MCF 10A (cell line): ENCODE measurements around the gene HS6ST3. TPM values are rescaled to one million over a fixed set of nuclear protein-coding genes. Genes with fewer than 3 reads are reported as not detected.
A peak's percentile ranks its signal among the peaks of the same experiment; 100 is the strongest.

Experiments
- BruUV-seq: library from RNA; stranded (reverse); fragments of 400-500 nt; replicated peaks from 2 replicates; lab custom pipeline; 2021; lab: Mats Ljungman, UMichigan
- CTCF ChIA-PET: fragments of 300-600 bp; sonication (Branson Sonifier 250); formaldehyde crosslinking; extraction: SDS; loops from one replicate; lab custom pipeline; 2021; ENCODE audit warnings: antibody characterized with exemption, inconsistent platforms; lab: Yijun Ruan, JAX
- POLR2A ChIA-PET: fragments of 300-600, 350-650 bp; sonication (Branson Sonifier 250); formaldehyde crosslinking; extraction: SDS; loops from one replicate; lab custom pipeline; 2020; ENCODE audit warnings: antibody characterized with exemption, inconsistent platforms; lab: Yijun Ruan, JAX
- DNase-seq: peaks from one replicate; pipeline ENCODE4 v3.0.0-alpha.2; 2018; ENCODE audit not compliant: unreplicated experiment
- H3K27ac Mint-ChIP-seq: one replicate; pipeline ENCODE4 v1.8.0; 2022; ENCODE audit warnings: mild to moderate bottlenecking, low read depth, mixed read lengths; ENCODE audit not compliant: unreplicated experiment
- H3K27me3 Mint-ChIP-seq: one replicate; pipeline ENCODE4 v1.8.0; 2022; ENCODE audit warnings: mixed read lengths; ENCODE audit not compliant: insufficient read depth, unreplicated experiment
- H3K36me3 Mint-ChIP-seq: one replicate; pipeline ENCODE4 v1.8.0; 2022; ENCODE audit warnings: mild to moderate bottlenecking, moderate library complexity, mixed read lengths; ENCODE audit not compliant: insufficient read depth, unreplicated experiment
- H3K4me1 Mint-ChIP-seq: one replicate; pipeline ENCODE4 v1.8.0; 2022; ENCODE audit warnings: mixed read lengths; ENCODE audit not compliant: insufficient read depth, unreplicated experiment
- H3K4me3 Mint-ChIP-seq: one replicate; pipeline ENCODE4 v1.8.0; 2022; ENCODE audit warnings: mild to moderate bottlenecking, moderate library complexity, mixed read lengths; ENCODE audit not compliant: unreplicated experiment
- H3K9me3 Mint-ChIP-seq: one replicate; pipeline ENCODE4 v1.8.0; 2022; ENCODE audit warnings: mixed read lengths; ENCODE audit not compliant: unreplicated experiment
- CTCF ChIP-seq: fragments of 200-600 bp; IDR thresholded peaks from one replicate; pipeline ENCODE4 v1.8.0; 2022; ENCODE audit warnings: antibody characterized with exemption, mild to moderate bottlenecking; ENCODE audit not compliant: unreplicated experiment
- intact Hi-C: fragments of 100-400 bp; cut with micrococcal nuclease; formaldehyde crosslinking; loops from 2 replicates; pipeline ENCODE4 v1.14.1; 2022
- total RNA-seq: library from RNA; stranded (reverse); gene quantifications from 2 replicates; pipeline ENCODE4 v1.2.3, GENCODE V29; 2022

Gene HS6ST3
- total RNA-seq, 1 experiment from 2014 or later = 0.09 TPM

GRCh38 chr13:96068729-96069128 lies 21.2 kb upstream of the HS6ST3 start:
- BruUV-seq = no TSS peak
- H3K4me3 Mint-ChIP-seq = no peak overlapping the region
- TF ChIP-seq CTCF = no peak
- intact Hi-C loops = no loop called here
- no peaks in the 10 kb centered on the region for H3K4me1 Mint-ChIP-seq
- peaks cover 42% of the 10 kb centered on the region for H3K27me3 Mint-ChIP-seq
- no peak overlapping the region for H3K27ac Mint-ChIP-seq
- no peaks in the 10 kb centered on the region for H3K36me3 Mint-ChIP-seq
- ChIA-PET POLR2A (interaction anchor here (0.6 kb wide), 1 partner anchor 16 kb away, joined by 4 read pairs; no protein-coding TSS in a partner anchor), CTCF (interaction anchor here (1.2 to 1.7 kb wide), 2 partner anchors 9 to 11 kb away, joined by 5 to 8 read pairs; no protein-coding TSS in a partner anchor)
- no peak for DNase-seq
- H3K9me3 Mint-ChIP-seq = no peaks in the 10 kb centered on the region

- CTCF ChIA-PET = interaction anchor here (0.7 to 1.5 kb wide), 3 partner anchors 8 to 24 kb away, joined by 3 to 6 read pairs (median 5); partner anchors contain the start of gene UGGT2
- no peak for DNase-seq
- intact Hi-C loops = no loop called here
- H3K4me3 Mint-ChIP-seq = no peak overlapping the region
- peaks cover 29% of the 10 kb centered on the region for H3K27me3 Mint-ChIP-seq
- TF ChIP-seq CTCF = no peak
- no peaks in the 10 kb centered on the region for H3K36me3 Mint-ChIP-seq
- H3K9me3 Mint-ChIP-seq = no peaks in the 10 kb centered on the region
- no peaks in the 10 kb centered on the region for H3K4me1 Mint-ChIP-seq
- POLR2A ChIA-PET = interaction anchor here (1.0 kb wide), 1 partner anchor 18 kb away, joined by 4 read pairs; the partner anchor contains the start of gene UGGT2
- H3K27ac Mint-ChIP-seq = no peak overlapping the region
- BruUV-seq = no TSS peak
Observed at GRCh38 chr13:96071504-96071903, 18.4 kb upstream of the HS6ST3 start.

- Mint-ChIP-seq H3K27ac (no peak overlapping the region), H3K9me3 (no peaks in the 10 kb centered on the region), H3K27me3 (peaks cover 29% of the 10 kb centered on the region), H3K4me1 (no peaks in the 10 kb centered on the region), H3K36me3 (no peaks in the 10 kb centered on the region), H3K4me3 (no peak overlapping the region)
- intact Hi-C loops = no loop called here
- no peak for DNase-seq
- ChIA-PET CTCF (interaction anchor here (0.6 kb wide), 1 partner anchor 1053 kb away, joined by 3 read pairs; no protein-coding TSS in a partner anchor), POLR2A (interaction anchor here (1.2 kb wide), 1 partner anchor 19 kb away, joined by 5 read pairs; the partner anchor contains the start of gene UGGT2)
- no peak for TF ChIP-seq CTCF
- no TSS peak for BruUV-seq
Observed at GRCh38 chr13:96072392-96072791, 17.5 kb upstream of the HS6ST3 start.

- CTCF ChIA-PET = interaction anchor here (0.7 to 2.4 kb wide), 13 partner anchors 10 to 741 kb away, joined by 3 to 12 read pairs (median 4); no protein-coding TSS in a partner anchor
- intact Hi-C loops = loop anchor here (1.0 kb wide), 1 partner anchor 56 kb away; no protein-coding TSS in a partner anchor
- no TSS peak for BruUV-seq
Observed at GRCh38 chr13:96075953-96076543, 13.9 kb upstream of the HS6ST3 start.

More at GRCh38 chr13:96075953-96076543, 13.9 kb upstream of the HS6ST3 start:
- no peaks in the 10 kb centered on the region for H3K4me1 Mint-ChIP-seq
- peak; percentile 43 for DNase-seq
- TF ChIP-seq CTCF = peak; percentile 69
- POLR2A ChIA-PET = interaction anchor here (2.2 kb wide), 1 partner anchor 23 kb away, joined by 8 read pairs; the partner anchor contains the start of gene UGGT2
- H3K36me3 Mint-ChIP-seq = no peaks in the 10 kb centered on the region
- no peaks in the 10 kb centered on the region for H3K9me3 Mint-ChIP-seq
- H3K27ac Mint-ChIP-seq = no peak overlapping the region
- H3K4me3 Mint-ChIP-seq = no peak overlapping the region
- H3K27me3 Mint-ChIP-seq = peaks cover 27% of the 10 kb centered on the region
